Spleen (tissue), 7 donors: ENCODE results near the gene ST7.

Experiments
- CTCF ChIP-seq, 11 experiments: fragments of 200-600 bp in 7 of 11; fragments of 450-650 bp in 4 of 11; sonication (generic) in 4 of 11; IDR thresholded peaks in 8 of 11; conservative IDR thresholded peaks in 3 of 11; 1 replicate in 7 of 11; 2 replicates in 4 of 11; pipeline versions ENCODE4 v1.4.0 to v1.8.0; 2016 to 2021; ENCODE audit warnings: antibody characterized with exemption in 11 of 11, inconsistent platforms in 4 of 11, mild to moderate bottlenecking in 1 of 11
- POLR2A ChIP-seq, 3 donors: fragments of 450-650 bp; IDR thresholded peaks; one replicate each; pipeline ENCODE4 v1.5.1; 2017; ENCODE audit warnings: antibody characterized with exemption in 3 of 3, mild to moderate bottlenecking in 1 of 3
- POLR2AphosphoS5 ChIP-seq, 3 donors: sonication (generic); formaldehyde crosslinking; IDR thresholded peaks; one replicate each; pipeline ENCODE4 v1.5.1; 2017; ENCODE audit warnings: antibody characterized with exemption in 3 of 3
- donor health status: DM: no; HTN: no; CAD: no; lungs with moderate emphysema.
- donor health status: DM: no; HTN: no; CAD: no.
- donor health status: DM: no; HTN: no; CAD: no.

DNA sequence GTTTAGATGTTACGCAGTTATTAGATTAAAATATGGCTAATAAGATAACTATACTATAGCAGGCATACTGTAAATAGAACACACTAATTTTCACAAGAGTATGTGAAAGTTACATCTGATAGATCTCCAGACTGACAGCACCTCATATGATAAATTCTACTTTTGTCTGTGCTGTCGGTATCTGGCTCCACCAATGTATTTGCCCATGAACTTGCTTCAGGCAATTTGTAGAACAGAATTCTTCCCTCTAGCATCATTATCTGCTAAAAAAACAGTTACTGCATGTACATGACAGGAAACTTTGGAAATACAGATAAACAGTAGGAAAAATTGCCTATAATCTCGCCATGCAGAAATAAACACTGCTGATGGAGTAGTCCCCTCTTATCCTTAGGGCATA is 231.8 kb downstream of the ST7 start:
- no peak for TF ChIP-seq CTCF (IDR thresholded peaks at IDR 0.05 in 8 of 11, conservative IDR thresholded peaks at IDR 0.05 in 3 of 11)
- TF ChIP-seq POLR2A (IDR thresholded peaks at IDR 0.05), result no peak
- no peak for TF ChIP-seq POLR2AphosphoS5 (IDR thresholded peaks at IDR 0.05)
